Stomach (tissue), 4 donors: ENCODE measurements around the gene CDC73.

Experiments
- EP300 ChIP-seq: sonication (generic); formaldehyde crosslinking; IDR thresholded peaks from one replicate; pipeline ENCODE4 v1.6.1; 2017; ENCODE audit warnings: antibody characterized with exemption
- POLR2A ChIP-seq, 4 donors: fragments of 450-650 bp; IDR thresholded peaks; one replicate each; pipeline ENCODE4 v1.6.1; 2016; ENCODE audit warnings: antibody characterized with exemption in 4 of 4, control low read depth in 2 of 4, mild to moderate bottlenecking in 1 of 4, moderate library complexity in 1 of 4
- POLR2AphosphoS5 ChIP-seq, 3 donors: sonication (generic); formaldehyde crosslinking; IDR thresholded peaks; one replicate each; pipeline ENCODE4 v1.6.1; 2016; ENCODE audit warnings: antibody characterized with exemption in 3 of 3
- TF ChIP-seq, protein P1 (sequence below), 7 experiments: fragments of 450-650 bp in 4 of 7; fragments of 200-600 bp in 3 of 7; sonication (generic) in 3 of 7; IDR thresholded peaks; one replicate each; pipeline ENCODE4 v1.5.1; 2016 to 2019; ENCODE audit warnings: antibody characterized with exemption in 7 of 7, control low read depth in 2 of 7, mild to moderate bottlenecking in 1 of 7

DNA sequence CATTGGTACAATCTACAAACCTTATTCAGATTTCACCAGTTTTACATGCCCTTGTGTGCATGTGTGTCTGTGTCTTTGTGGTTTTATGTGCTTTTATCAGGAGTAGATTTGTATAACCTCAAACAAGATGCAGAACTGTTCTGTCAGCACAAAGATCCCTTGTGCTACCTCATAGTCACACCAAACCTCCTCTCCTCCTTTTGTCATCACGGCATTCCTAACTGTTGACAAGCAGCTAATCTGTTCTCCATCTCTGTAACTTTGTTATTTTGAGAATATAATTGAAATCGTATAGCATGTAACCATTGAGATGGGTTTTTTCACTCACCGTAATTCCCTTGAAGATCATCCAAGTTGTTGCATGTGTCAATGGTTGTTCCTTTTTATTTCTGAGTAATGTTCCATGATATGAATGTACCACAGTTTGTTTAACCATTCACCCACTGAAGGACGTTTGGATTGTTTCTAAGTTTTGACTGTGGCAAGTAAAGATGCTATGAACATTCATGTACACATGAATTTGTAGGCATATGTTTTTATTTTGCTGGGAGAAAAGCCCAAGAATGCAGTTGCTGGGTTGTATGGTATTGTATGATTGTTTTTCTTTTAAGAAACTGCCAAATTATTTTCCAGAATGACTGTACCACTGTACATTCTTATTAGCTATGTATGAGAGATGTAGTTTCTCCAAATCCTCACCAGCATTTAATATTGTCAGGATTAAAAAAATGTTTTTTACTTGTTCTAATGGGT is 142.7 kb downstream of the CDC73 start:
- TF ChIP-seq, protein P1, sequence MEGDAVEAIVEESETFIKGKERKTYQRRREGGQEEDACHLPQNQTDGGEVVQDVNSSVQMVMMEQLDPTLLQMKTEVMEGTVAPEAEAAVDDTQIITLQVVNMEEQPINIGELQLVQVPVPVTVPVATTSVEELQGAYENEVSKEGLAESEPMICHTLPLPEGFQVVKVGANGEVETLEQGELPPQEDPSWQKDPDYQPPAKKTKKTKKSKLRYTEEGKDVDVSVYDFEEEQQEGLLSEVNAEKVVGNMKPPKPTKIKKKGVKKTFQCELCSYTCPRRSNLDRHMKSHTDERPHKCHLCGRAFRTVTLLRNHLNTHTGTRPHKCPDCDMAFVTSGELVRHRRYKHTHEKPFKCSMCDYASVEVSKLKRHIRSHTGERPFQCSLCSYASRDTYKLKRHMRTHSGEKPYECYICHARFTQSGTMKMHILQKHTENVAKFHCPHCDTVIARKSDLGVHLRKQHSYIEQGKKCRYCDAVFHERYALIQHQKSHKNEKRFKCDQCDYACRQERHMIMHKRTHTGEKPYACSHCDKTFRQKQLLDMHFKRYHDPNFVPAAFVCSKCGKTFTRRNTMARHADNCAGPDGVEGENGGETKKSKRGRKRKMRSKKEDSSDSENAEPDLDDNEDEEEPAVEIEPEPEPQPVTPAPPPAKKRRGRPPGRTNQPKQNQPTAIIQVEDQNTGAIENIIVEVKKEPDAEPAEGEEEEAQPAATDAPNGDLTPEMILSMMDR (IDR thresholded peaks at IDR 0.05), result no peak
- no peak for TF ChIP-seq POLR2A (IDR thresholded peaks at IDR 0.05)
- TF ChIP-seq POLR2AphosphoS5 (IDR thresholded peaks at IDR 0.05), result no peak
- TF ChIP-seq EP300, result no peak
